HepG2 (cell line): ENCODE measurements around the gene PRDM10. TPM values are rescaled to one million over a fixed set of nuclear protein-coding genes. Genes with fewer than 3 reads are reported as not detected.

Source experiments
- BRD4 ChIP-seq: sonication (generic); formaldehyde crosslinking; IDR thresholded peaks from 2 replicates; pipeline ENCODE4 v1.4.0; 2020; ENCODE audit warnings: missing genetic modification reagents
- ELF1 ChIP-seq: sonication (generic); formaldehyde crosslinking; IDR thresholded peaks from 2 replicates; pipeline ENCODE4 v1.4.0; 2020; ENCODE audit warnings: missing genetic modification reagents
- FOXA3 ChIP-seq: IDR thresholded peaks from 2 replicates; pipeline ENCODE4 v1.6.1; 2016; ENCODE audit warnings: missing genetic modification reagents, missing compliant biosample characterization
- FOXP1 ChIP-seq, 2 experiments: fragments of 450-650 bp in 1 of 2; IDR thresholded peaks; 2 replicates each; pipeline ENCODE4 v1.6.1; 2017 to 2018; ENCODE audit warnings: antibody characterized with exemption in 1 of 2
- IRX3 ChIP-seq: sonication (generic); formaldehyde crosslinking; IDR thresholded peaks from 2 replicates; pipeline ENCODE4 v1.8.1; 2023; ENCODE audit warnings: mild to moderate bottlenecking, low read depth, missing genetic modification reagents, borderline replicate concordance
- KDM2A ChIP-seq: sonication (generic); formaldehyde crosslinking; IDR thresholded peaks from 2 replicates; pipeline ENCODE4 v1.4.0; 2020; ENCODE audit warnings: low read depth, missing genetic modification reagents, borderline replicate concordance
- MEF2D ChIP-seq: sonication (generic); formaldehyde crosslinking; IDR thresholded peaks from 2 replicates; pipeline ENCODE4 v1.5.1; 2020; ENCODE audit warnings: mild to moderate bottlenecking, missing genetic modification reagents
- MIER3 ChIP-seq: IDR thresholded peaks from 2 replicates; pipeline ENCODE4 v1.6.1; 2016; ENCODE audit warnings: missing compliant biosample characterization, borderline replicate concordance
- POLR2AphosphoS5 ChIP-seq: IDR thresholded peaks from 2 replicates; pipeline ENCODE4 v1.6.1; 2012; ENCODE audit warnings: low read depth, low read length
- RXRB ChIP-seq: IDR thresholded peaks from 2 replicates; pipeline ENCODE4 v1.6.1; 2016; ENCODE audit warnings: borderline replicate concordance, missing genetic modification reagents, missing compliant biosample characterization
- SRSF9 ChIP-seq: fragments of 200-400 bp; formaldehyde crosslinking; IDR thresholded peaks from 2 replicates; pipeline ENCODE4 v1.6.1; 2018; ENCODE audit warnings: borderline replicate concordance, mild to moderate bottlenecking, low read depth, low read length; ENCODE audit not compliant: insufficient read depth, poor library complexity, severe bottlenecking
- ZFAT ChIP-seq: sonication (generic); formaldehyde crosslinking; conservative IDR thresholded peaks from 2 replicates; pipeline ENCODE4 v1.8.1; 2023; ENCODE audit warnings: missing genetic modification reagents, inconsistent platforms
- ZKSCAN5 ChIP-seq: sonication (generic); formaldehyde crosslinking; IDR thresholded peaks from 2 replicates; pipeline ENCODE4 v1.5.1; 2020; ENCODE audit warnings: mild to moderate bottlenecking, missing genetic modification reagents
- ZNF180 ChIP-seq: sonication (generic); formaldehyde crosslinking; IDR thresholded peaks from 2 replicates; pipeline ENCODE4 v1.4.0; 2020; ENCODE audit warnings: low read depth, missing genetic modification reagents, borderline replicate concordance
- ZNF543 ChIP-seq: sonication (generic); formaldehyde crosslinking; IDR thresholded peaks from 2 replicates; pipeline ENCODE4 v1.4.0; 2020; ENCODE audit warnings: mild to moderate bottlenecking, missing genetic modification reagents
- ZNF563 ChIP-seq: sonication (generic); formaldehyde crosslinking; IDR thresholded peaks from 2 replicates; pipeline ENCODE4 v1.8.0; 2022; ENCODE audit warnings: mild to moderate bottlenecking, moderate library complexity, missing genetic modification reagents
- polyA plus RNA-seq, 8 experiments: library from polyadenylated mRNA; depleted of rRNA in 3 of 8; stranded (reverse) in 7 of 8; unstranded in 1 of 8; fragments of >200 nt; fragmentation: Illumina TruSeq in 4 of 8; extraction: Trizol in 4 of 8; gene quantifications; 2 replicates each; pipeline versions ENCODE4 v1.2.1 to v1.2.3, GENCODE V29; 2011 to 2016; ENCODE audit warnings: low read depth in 4 of 8, missing spikeins in 1 of 8, mixed read lengths in 1 of 8; ENCODE audit not compliant: insufficient read depth in 1 of 8
- total RNA-seq, 5 experiments: library from RNA; depleted of rRNA; stranded (reverse); fragments of >200 nt; fragmentation: Illumina TruSeq; extraction: Trizol; gene quantifications; 2 replicates each; pipeline ENCODE4 v1.2.3, GENCODE V29; 2016; ENCODE audit warnings: low read depth in 1 of 5
- TF ChIP-seq, protein P1 (sequence below): sonication (generic); formaldehyde crosslinking; IDR thresholded peaks from 2 replicates; pipeline ENCODE4 v1.4.0; 2020; ENCODE audit warnings: missing genetic modification reagents
- TF ChIP-seq, protein P2 (sequence below): IDR thresholded peaks from 2 replicates; pipeline ENCODE4 v1.6.1; 2012; ENCODE audit warnings: low read length, improper control_type of control experiment
- TF ChIP-seq, protein P3 (sequence below): sonication (generic); formaldehyde crosslinking; conservative IDR thresholded peaks from 2 replicates; pipeline ENCODE4 v1.4.0; 2020; ENCODE audit warnings: missing genetic modification reagents
- TF ChIP-seq, protein P4 (sequence below): sonication (generic); formaldehyde crosslinking; IDR thresholded peaks from 2 replicates; pipeline ENCODE4 v1.4.0; 2020; ENCODE audit warnings: missing genetic modification reagents, borderline replicate concordance

PRDM10 gene
- total and polyA plus RNA-seq, 2 of the 13 experiments (the other 11 are each of a cell fraction or from before 2014, with no cell fraction given), result 5.7 to 5.8 TPM

DNA sequence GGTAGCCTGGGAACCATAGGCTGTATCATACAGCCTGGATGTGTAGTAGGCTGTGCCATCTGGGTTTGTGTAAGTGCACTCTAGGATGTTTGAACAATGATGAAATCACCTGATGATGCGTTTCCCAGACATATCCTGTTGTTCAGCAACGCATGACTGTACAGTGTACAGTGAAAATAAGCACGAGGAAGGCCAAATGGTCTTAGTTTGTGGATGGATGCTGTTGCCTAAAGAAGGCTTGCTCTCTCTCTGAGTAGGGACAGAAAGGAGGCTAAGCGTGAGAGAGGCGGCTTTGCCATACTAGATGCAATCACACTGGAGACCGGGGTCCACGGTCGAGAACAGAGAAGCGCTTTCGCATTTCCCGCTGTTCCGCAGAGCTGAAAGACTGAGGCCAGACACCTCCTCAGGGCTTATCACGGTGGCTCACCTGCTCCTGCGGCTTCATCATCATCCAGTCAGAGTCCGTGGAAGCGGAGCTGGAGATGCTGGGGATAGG is 39.5 kb upstream of the PRDM10 start (continued):
- TF ChIP-seq FOXA3 (peak; percentile 86), POLR2AphosphoS5 (no peak), RXRB (peak; percentile 57; the same call in 1 of the 2 replicates), ZNF180 (no peak), ZFAT (CRISPR knock-in tag) (no peak), ZNF563 (no peak), ZKSCAN5 (CRISPR knock-in tag) (no peak), ELF1 (CRISPR knock-in tag) (no peak), FOXP1 (IDR thresholded peaks at IDR 0.05) (no peak), FOXP1 (CRISPR knock-in tag; IDR thresholded peaks at IDR 0.05) (peak; percentile 85), KDM2A (no peak), BRD4 (CRISPR knock-in tag) (no peak), IRX3 (no peak), MEF2D (CRISPR knock-in tag) (no peak), SRSF9 (no peak), ZNF543 (CRISPR knock-in tag) (no peak), MIER3 (no peak)
- TF ChIP-seq, protein P1, sequence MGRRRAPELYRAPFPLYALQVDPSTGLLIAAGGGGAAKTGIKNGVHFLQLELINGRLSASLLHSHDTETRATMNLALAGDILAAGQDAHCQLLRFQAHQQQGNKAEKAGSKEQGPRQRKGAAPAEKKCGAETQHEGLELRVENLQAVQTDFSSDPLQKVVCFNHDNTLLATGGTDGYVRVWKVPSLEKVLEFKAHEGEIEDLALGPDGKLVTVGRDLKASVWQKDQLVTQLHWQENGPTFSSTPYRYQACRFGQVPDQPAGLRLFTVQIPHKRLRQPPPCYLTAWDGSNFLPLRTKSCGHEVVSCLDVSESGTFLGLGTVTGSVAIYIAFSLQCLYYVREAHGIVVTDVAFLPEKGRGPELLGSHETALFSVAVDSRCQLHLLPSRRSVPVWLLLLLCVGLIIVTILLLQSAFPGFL (CRISPR knock-in tag), result no peak
- TF ChIP-seq, protein P2, sequence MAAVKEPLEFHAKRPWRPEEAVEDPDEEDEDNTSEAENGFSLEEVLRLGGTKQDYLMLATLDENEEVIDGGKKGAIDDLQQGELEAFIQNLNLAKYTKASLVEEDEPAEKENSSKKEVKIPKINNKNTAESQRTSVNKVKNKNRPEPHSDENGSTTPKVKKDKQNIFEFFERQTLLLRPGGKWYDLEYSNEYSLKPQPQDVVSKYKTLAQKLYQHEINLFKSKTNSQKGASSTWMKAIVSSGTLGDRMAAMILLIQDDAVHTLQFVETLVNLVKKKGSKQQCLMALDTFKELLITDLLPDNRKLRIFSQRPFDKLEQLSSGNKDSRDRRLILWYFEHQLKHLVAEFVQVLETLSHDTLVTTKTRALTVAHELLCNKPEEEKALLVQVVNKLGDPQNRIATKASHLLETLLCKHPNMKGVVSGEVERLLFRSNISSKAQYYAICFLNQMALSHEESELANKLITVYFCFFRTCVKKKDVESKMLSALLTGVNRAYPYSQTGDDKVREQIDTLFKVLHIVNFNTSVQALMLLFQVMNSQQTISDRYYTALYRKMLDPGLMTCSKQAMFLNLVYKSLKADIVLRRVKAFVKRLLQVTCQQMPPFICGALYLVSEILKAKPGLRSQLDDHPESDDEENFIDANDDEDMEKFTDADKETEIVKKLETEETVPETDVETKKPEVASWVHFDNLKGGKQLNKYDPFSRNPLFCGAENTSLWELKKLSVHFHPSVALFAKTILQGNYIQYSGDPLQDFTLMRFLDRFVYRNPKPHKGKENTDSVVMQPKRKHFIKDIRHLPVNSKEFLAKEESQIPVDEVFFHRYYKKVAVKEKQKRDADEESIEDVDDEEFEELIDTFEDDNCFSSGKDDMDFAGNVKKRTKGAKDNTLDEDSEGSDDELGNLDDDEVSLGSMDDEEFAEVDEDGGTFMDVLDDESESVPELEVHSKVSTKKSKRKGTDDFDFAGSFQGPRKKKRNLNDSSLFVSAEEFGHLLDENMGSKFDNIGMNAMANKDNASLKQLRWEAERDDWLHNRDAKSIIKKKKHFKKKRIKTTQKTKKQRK, result no peak
- TF ChIP-seq, protein P3, sequence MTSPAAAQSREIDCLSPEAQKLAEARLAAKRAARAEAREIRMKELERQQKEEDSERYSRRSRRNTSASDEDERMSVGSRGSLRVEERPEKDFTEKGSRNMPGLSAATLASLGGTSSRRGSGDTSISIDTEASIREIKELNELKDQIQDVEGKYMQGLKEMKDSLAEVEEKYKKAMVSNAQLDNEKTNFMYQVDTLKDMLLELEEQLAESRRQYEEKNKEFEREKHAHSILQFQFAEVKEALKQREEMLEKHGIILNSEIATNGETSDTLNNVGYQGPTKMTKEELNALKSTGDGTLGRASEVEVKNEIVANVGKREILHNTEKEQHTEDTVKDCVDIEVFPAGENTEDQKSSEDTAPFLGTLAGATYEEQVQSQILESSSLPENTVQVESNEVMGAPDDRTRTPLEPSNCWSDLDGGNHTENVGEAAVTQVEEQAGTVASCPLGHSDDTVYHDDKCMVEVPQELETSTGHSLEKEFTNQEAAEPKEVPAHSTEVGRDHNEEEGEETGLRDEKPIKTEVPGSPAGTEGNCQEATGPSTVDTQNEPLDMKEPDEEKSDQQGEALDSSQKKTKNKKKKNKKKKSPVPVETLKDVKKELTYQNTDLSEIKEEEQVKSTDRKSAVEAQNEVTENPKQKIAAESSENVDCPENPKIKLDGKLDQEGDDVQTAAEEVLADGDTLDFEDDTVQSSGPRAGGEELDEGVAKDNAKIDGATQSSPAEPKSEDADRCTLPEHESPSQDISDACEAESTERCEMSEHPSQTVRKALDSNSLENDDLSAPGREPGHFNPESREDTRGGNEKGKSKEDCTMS (CRISPR knock-in tag), result no peak
- TF ChIP-seq, protein P4, sequence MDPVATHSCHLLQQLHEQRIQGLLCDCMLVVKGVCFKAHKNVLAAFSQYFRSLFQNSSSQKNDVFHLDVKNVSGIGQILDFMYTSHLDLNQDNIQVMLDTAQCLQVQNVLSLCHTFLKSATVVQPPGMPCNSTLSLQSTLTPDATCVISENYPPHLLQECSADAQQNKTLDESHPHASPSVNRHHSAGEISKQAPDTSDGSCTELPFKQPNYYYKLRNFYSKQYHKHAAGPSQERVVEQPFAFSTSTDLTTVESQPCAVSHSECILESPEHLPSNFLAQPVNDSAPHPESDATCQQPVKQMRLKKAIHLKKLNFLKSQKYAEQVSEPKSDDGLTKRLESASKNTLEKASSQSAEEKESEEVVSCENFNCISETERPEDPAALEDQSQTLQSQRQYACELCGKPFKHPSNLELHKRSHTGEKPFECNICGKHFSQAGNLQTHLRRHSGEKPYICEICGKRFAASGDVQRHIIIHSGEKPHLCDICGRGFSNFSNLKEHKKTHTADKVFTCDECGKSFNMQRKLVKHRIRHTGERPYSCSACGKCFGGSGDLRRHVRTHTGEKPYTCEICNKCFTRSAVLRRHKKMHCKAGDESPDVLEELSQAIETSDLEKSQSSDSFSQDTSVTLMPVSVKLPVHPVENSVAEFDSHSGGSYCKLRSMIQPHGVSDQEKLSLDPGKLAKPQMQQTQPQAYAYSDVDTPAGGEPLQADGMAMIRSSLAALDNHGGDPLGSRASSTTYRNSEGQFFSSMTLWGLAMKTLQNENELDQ (CRISPR knock-in tag), result no peak
